Spinal cord (tissue), 10 donors: ENCODE results near the gene RND3. TPM values are rescaled to one million over a fixed set of nuclear protein-coding genes. Genes with fewer than 3 reads are reported as not detected.

Source experiments
- DNase-seq, 6 donors: peaks; one replicate each; pipeline versions ENCODE4 v3.0.0 to v3.0.0-alpha.2; 2013 to 2015; ENCODE audit warnings: low spot score in 6 of 6, low read depth in 4 of 6
- H3K27ac ChIP-seq: one replicate; pipeline ENCODE4 v1.5.1; 2013; ENCODE audit warnings: low read depth, low read length, control low read depth
- H3K27me3 ChIP-seq: one replicate; pipeline ENCODE4 v1.6.1; 2013; ENCODE audit warnings: low read length; ENCODE audit not compliant: control insufficient read depth, insufficient read depth
- H3K36me3 ChIP-seq: one replicate; pipeline ENCODE4 v1.6.1; 2013; ENCODE audit warnings: low read length; ENCODE audit not compliant: control insufficient read depth, insufficient read depth
- H3K4me1 ChIP-seq: one replicate; pipeline ENCODE4 v1.6.1; 2013; ENCODE audit warnings: low read length; ENCODE audit not compliant: control insufficient read depth, insufficient read depth
- H3K4me3 ChIP-seq: one replicate; pipeline ENCODE4 v1.5.1; 2013; ENCODE audit warnings: low read depth, low read length, control low read depth
- H3K9me3 ChIP-seq: one replicate; pipeline ENCODE4 v1.6.1; 2013; ENCODE audit warnings: low read length; ENCODE audit not compliant: control insufficient read depth, insufficient read depth
- WGBS: methylation state at CpG from one replicate; pipeline ENCODE4 v1.1.5; 2013; ENCODE audit warnings: missing lambda C conversion rate; ENCODE audit not compliant: insufficient coverage; 5-methylcytosine and 5-hydroxymethylcytosine counted together
- polyA plus RNA-seq, 2 donors: library from polyadenylated mRNA; unstranded; fragments of 120-200 nt; gene quantifications; one replicate each; pipeline ENCODE4 v1.2.1, GENCODE V29; 2013; ENCODE audit not compliant: insufficient read length in 2 of 2
- total RNA-seq, 2 donors: library from RNA; depleted of rRNA in 1 of 2; stranded (reverse); fragments of 120-200 nt in 1 of 2; fragments of >200 nt in 1 of 2; gene quantifications; one replicate each; pipeline versions ENCODE4 v1.2.3 to v1.2.4, GENCODE V29; 2013 to 2014
- donor health status: healthy.

Gene RND3
- total and polyA plus RNA-seq, 4 donors = 33.7 to 62.7 (median 51.2) TPM

DNA sequence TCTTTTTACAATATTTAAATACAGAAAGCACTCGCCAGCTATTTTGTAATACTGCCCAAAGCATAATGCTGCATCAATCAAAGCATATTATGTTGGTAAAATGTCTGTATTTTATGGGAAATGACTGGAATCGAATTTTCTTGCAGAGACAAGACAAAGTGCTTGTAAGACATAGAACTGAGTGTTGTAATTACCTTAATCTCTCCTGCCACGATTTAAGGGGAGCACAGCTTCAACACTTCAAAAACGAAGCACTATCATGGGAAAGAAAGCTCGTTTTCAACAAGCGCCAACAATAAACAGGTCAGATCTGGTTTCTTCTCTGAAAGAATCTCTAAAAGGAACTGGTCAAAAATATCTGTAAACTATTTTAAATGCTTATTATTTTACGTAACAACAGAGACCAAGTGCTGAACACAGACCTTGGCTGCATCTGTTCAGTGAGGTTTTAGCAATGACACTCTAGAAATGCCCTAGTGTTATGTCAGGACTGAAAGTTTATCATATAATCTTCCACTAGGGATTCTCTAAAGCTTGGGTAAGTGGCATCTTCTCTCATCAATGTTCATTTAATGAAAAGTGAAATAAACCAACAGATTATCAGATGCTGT lies 19.0 kb downstream of the RND3 start:
- WGBS = no CpG with 5 or more reads among the region's 7 CpGs
- no peak overlapping the region for H3K27ac ChIP-seq
- peaks cover 2% of the 10 kb centered on the region for H3K36me3 ChIP-seq
- H3K9me3 ChIP-seq = no peaks in the 10 kb centered on the region
- H3K4me3 ChIP-seq = no peak overlapping the region
- no peaks in the 10 kb centered on the region for H3K27me3 ChIP-seq
- no peak for DNase-seq
- H3K4me1 ChIP-seq = no peaks in the 10 kb centered on the region

DNA sequence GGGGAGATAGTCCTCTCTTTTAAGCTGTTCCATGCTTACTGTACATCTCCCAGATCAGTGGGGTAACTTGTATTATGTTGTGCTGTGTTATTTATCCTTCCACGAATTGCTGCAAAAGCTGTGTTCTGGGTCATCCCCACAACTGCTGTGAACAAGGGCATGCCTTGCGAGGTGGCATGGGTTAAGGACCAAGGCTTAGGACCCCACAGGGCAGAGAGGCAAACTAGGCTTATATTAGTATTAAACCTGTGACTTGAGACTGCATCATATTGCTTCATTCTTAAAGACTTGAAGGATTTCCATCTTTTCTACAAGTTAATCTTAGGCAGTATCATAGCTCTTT lies 19.9 kb downstream of the RND3 start:
- 86% methylated on average over 2 of the region's 2 CpGs for WGBS
- Histone ChIP-seq H3K4me1 (no peaks in the 10 kb centered on the region), H3K27ac (peak overlapping the region; percentile 12), H3K36me3 (no peaks in the 10 kb centered on the region), H3K4me3 (no peak overlapping the region), H3K9me3 (no peaks in the 10 kb centered on the region), H3K27me3 (no peaks in the 10 kb centered on the region)
- DNase-seq = no peak

DNA sequence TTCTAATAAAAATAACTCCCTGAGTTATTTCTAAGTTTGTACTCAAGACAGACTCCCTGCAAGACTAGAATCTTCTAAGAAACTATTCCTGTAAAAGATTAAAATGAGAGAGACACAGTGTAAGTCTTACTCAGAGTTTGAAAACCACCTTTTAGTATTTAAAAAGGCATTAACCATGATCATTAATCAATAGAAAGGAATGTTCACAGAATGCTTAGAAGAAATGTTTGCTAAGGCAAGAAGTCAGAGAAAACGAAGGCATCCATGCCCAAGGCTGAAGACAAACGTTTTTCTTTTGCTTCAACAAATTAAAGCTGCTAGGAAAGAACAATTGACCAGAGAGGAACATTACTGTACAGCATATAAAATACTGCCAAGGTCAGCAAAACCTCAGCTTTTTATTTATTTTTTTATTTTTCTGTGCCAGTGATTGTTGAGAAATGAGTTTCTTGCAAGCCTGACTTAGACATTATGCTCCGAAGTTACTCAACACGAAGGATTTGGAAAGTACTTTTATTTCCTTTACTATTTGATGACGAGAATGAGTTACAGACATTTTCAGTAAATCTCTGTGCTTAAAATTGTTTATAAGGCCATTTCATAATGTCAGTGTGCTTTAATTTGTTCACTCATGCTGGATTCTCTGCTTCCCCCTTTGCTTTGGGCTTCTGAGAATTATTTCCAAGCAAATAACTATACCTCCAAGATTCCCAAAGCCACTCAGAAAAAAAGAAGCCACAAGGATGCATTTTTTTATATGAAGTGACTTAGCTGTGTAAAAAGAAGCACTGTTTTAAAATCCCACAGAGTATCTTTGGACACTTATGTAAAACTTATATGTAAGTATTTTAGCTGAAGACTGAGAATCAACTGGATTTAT lies 20.5 kb downstream of the RND3 start:
- WGBS = 20% methylated on average over 1 of the region's 5 CpGs
- Histone ChIP-seq H3K4me1 (no peaks in the 10 kb centered on the region), H3K9me3 (no peaks in the 10 kb centered on the region), H3K27ac (no peak overlapping the region), H3K27me3 (no peaks in the 10 kb centered on the region), H3K36me3 (no peaks in the 10 kb centered on the region), H3K4me3 (no peak overlapping the region)
- peak in 1 of 6 donors; percentile 44 for DNase-seq

DNA sequence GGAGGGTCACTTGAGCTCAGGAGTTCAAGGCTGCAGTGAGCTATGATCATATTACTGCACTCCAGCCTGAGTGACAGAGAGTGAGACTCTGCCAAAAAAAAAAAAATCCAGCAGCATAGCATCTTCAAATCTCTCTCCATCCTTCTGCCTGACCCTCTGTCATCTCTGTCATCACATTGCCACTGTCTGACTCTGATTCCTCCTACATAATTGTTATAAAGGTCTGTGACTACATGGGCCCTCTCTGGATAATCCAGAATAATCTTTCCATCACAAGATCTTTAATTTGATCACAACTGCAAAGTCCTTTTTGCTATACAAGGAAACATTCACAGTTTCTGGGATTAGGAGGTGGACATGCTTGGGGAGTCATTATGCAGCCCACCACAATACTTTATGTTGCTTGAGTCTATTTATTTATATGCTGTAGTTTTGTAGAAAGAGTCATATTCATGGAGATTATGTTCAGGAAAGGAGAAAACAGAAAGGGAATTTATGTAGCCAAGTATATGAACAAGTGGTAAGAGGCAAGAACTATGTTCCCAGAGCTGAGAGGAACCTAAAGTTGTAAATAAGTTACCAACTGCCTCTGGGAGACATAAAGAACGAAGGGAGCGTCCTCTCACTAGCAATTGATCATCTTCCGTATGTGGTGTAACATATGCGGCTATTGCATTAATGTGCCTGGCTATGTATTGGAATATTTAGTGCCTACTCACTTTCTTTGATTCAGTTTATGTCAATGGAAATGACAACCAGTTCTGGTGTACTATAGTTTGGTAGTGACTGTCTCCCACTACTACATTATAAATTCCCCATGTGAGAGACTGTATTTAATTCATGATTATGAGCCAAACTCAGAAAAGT lies 21.5 kb downstream of the RND3 start:
- no peak overlapping the region for H3K27ac ChIP-seq
- WGBS = no CpG with 5 or more reads among the region's 4 CpGs

DNA sequence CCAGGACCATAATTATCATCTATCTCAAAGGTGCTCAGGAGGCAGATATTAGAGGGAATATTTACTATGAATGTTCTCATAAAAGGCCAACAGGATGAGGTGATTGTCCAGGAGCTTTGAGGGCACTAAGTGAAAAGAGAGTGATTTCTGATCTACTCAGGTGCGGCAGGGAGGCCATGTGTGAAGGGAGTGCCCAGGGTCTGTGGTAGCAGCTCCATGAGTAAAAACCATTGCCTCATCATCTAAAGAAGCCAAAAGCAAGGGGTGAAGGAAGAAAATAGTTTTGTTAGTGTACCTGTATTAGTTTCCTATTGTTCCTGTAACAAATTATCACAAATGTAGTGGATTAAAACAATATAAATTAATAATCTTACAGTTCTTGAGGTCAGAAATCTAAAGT lies 22.5 kb downstream of the RND3 start:
- Histone ChIP-seq H3K27ac (no peak overlapping the region), H3K4me3 (no peak overlapping the region), H3K36me3 (no peaks in the 10 kb centered on the region), H3K4me1 (no peaks in the 10 kb centered on the region), H3K27me3 (no peaks in the 10 kb centered on the region), H3K9me3 (no peaks in the 10 kb centered on the region)
- DNase-seq = no peak
- WGBS = no CpG with 5 or more reads among the region's 1 CpG

More for the DNA sequence above, 21.5 kb downstream of the RND3 start:
- Histone ChIP-seq H3K36me3 (no peaks in the 10 kb centered on the region), H3K27me3 (no peaks in the 10 kb centered on the region), H3K4me3 (no peak overlapping the region), H3K4me1 (no peaks in the 10 kb centered on the region), H3K9me3 (no peaks in the 10 kb centered on the region)
- no peak for DNase-seq

DNA sequence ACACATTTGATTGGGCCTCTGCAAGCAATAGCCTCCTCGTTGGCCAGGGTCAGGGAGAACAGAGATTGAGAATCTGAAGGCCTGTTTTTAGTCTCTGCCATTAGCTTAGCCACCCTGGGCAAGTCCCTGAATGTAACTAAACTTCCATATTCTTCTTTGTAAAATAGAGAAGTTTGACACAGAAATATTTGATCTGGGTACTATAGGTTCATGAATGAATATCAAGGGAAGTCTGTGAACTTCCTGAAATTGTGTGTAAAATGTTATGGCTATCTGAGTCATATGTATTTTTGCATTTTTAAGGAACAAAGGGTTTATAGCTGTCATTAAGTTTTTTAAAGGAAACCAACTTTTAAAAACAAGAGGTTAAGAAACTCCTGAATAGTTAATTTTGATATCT lies 23.2 kb downstream of the RND3 start:
- Histone ChIP-seq H3K27me3 (no peaks in the 10 kb centered on the region), H3K4me1 (no peaks in the 10 kb centered on the region), H3K9me3 (no peaks in the 10 kb centered on the region), H3K36me3 (no peaks in the 10 kb centered on the region), H3K4me3 (no peak overlapping the region), H3K27ac (no peak overlapping the region)
- WGBS = no CpG with 5 or more reads among the region's 1 CpG
- no peak for DNase-seq

DNA sequence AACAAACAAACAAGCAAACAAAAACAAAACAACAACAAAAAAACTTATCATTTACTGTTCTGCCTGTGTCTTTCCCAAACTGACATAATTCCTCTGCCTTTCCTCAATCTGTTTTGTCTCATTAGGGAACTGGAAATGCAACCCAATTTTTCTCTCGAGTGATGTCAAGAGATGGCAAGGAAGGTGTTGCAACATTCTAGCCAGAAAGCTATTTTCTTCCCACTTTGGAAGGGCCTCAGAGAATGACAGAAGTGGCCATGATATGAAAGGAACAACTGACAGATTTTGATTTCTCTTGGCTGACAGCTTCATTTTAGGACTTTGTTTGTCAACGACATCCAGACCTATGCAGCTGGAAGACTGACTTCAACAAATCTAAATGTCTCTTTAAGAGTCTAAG lies 24.7 kb downstream of the RND3 start:
- H3K9me3 ChIP-seq = no peaks in the 10 kb centered on the region
- no peaks in the 10 kb centered on the region for H3K36me3 ChIP-seq
- no peak overlapping the region for H3K4me3 ChIP-seq
- no CpG with 5 or more reads among the region's 2 CpGs for WGBS
- no peaks in the 10 kb centered on the region for H3K27me3 ChIP-seq
- H3K27ac ChIP-seq = no peak overlapping the region
- DNase-seq = peak in 1 of 6 donors; percentile 74
- H3K4me1 ChIP-seq = no peaks in the 10 kb centered on the region

DNA sequence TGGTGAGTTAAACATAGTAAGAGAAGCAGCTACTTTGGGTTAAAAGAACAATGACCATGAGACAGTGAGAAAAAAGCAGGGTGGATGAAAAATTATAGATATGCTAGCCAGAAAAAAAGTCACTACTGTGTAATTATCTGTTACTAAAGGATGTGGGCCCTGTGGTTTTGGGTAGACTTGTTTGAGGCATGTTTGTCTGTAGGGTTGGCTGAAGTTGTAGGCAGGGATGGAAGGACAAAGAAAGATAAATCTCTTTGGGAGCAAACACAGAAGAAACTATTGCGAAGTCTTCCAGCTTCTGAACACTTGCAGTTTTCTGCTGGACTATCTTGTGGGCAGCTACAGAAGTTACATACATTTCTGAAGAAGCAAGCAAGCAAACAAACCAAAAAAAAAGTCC lies 28.2 kb downstream of the RND3 start:
- DNase-seq = no peak
- WGBS = no CpG with 5 or more reads among the region's 1 CpG
- no peak overlapping the region for H3K4me3 ChIP-seq
- no peaks in the 10 kb centered on the region for H3K4me1 ChIP-seq
- H3K9me3 ChIP-seq = no peaks in the 10 kb centered on the region
- no peak overlapping the region for H3K27ac ChIP-seq
- H3K36me3 ChIP-seq = no peaks in the 10 kb centered on the region
- no peaks in the 10 kb centered on the region for H3K27me3 ChIP-seq

DNA sequence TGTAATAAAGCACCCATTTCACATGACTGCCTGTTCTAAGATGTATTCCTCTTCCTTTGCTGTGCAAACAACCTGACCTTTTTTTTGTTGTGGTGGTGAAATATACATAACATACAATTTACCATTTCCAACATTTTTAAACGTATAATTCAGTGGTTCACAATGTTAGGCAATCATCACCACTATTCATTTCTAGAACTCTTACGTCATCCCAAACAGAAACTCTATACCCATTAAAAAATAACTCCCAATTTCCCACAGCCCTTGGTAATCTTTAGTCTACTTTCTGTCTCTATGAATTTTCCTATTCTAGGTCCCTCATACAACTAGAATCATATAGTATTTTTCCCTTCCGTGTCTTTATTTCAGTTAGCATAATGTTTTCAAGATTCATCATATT lies 36.7 kb downstream of the RND3 start:
- no peak overlapping the region for H3K27ac ChIP-seq
- H3K36me3 ChIP-seq = no peaks in the 10 kb centered on the region
- no peak overlapping the region for H3K4me3 ChIP-seq
- H3K9me3 ChIP-seq = no peaks in the 10 kb centered on the region
- no peaks in the 10 kb centered on the region for H3K4me1 ChIP-seq
- 91% methylated on average over 2 of the region's 3 CpGs for WGBS
- no peak for DNase-seq
- no peaks in the 10 kb centered on the region for H3K27me3 ChIP-seq
